GM12873 (cell line): ENCODE measurements around the gene ZNF135.

Experiments used
- TF ChIP-seq, protein P1 (sequence below): IDR thresholded peaks from 2 replicates; pipeline ENCODE4 v1.5.1; 2012; ENCODE audit warnings: low read depth, mild to moderate bottlenecking, moderate library complexity, low read length, control low read depth; ENCODE audit not compliant: insufficient read depth; ENCODE audit errors: missing control alignments

ZNF135 gene

DNA sequence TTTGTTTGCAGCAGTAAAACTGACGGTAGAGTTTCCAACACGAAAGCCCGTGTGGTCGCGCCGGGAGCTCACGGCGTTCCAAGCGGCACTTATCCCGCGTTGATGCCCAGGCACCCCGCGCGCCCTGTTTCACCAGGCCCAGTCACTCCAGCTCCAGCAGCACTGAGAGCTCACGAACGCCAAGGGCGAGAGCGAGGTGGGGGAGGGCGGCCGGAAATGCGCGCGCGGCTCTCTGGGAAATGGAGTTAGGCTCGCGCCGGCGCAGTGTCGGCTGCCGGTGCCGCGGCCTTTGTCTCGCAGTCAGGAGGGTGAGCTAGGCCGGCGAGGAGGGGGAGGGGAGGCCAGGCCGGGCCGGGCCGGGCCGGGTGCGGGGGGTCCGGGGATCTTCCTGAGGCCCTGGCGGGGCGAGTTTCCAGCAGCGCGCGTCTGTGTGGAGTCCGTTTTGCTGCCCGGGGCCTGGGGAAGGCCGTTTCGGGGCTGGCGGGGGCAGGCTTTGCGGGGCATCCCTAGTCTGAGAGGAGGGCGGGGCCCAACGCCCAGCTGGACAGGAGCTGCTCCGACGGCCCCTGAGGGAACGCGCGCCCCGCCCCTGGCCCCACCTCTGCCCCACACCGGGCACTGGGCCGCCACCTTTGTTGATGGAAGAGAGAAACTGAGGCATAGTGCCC is at the start of gene ZNF135:
TSS of gene ZNF135 (plus strand) at position 280 of the 668 bp plus-strand sequence. CDS start 721 bp downstream, outside the sequence.
- TF ChIP-seq, protein P1, sequence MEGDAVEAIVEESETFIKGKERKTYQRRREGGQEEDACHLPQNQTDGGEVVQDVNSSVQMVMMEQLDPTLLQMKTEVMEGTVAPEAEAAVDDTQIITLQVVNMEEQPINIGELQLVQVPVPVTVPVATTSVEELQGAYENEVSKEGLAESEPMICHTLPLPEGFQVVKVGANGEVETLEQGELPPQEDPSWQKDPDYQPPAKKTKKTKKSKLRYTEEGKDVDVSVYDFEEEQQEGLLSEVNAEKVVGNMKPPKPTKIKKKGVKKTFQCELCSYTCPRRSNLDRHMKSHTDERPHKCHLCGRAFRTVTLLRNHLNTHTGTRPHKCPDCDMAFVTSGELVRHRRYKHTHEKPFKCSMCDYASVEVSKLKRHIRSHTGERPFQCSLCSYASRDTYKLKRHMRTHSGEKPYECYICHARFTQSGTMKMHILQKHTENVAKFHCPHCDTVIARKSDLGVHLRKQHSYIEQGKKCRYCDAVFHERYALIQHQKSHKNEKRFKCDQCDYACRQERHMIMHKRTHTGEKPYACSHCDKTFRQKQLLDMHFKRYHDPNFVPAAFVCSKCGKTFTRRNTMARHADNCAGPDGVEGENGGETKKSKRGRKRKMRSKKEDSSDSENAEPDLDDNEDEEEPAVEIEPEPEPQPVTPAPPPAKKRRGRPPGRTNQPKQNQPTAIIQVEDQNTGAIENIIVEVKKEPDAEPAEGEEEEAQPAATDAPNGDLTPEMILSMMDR: no peak

DNA sequence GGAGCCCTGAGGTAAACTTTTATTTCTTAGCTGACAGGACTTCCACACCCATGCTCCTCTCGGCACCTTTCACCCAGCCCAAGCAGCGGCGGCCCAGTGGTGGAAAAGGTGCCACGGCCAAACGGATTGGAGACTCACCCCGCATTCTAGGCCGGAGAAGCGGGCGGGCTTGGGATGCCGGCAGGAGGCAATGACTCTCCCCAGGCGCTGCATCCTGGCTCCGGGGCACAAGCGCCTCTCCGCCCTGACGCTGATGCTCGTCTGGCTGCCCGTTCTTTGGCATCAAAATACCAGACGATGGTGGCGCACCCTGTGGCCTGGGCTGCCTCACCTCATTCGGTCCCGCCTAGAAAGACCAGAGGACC is 49.8 kb upstream of the ZNF135 start:
- TF ChIP-seq, protein P1: no peak

DNA sequence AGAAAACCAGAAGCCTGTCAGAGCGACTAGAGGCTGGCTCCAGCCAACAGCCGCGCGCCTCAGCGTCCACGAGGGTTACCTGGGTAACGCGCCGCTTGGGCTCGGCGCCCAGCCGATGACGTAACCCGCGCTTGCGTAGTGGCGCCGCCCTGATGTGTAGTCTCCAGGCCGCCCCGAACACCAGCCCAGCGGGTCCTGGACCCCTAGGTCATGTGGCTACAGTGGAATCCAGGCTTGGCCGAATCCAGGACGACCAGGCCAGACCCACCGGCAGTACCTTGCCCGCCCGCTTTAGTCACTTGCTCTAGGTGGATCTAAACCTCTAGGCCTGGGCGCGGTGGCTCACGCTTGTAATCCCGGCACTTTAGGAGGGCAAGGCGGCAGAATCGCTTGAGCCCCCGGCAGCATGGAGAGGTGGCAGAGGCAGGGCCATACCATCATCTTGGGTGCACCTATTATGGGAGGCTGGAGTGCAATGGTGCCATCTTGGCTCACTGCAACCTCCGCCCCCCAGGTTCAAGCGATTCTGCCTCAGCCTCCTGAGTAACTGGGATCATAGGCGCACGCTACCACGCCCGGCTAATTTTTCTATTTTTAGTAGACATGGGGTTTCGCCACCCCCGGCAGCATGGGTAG is 49.3 kb upstream of the ZNF135 start:
- TF ChIP-seq, protein P1: no peak

DNA sequence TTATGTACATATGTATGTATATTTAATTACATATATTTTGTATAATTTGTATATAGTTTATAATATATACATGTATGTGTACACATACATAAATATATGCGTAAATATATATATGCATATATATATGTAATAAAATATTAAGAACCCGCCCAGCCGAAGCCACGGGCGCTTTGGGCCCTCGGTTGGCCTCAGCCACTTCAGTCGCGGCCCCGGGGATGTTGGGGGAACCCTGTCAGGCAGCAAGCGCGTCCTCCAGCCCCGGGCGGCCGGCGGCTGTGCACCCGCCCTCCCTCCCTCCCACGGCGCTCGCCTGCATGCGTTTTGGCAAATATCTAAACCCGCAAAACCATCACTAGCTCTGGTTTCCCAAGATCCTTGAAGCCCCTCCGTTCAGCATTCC is 48.6 kb upstream of the ZNF135 start:
- TF ChIP-seq, protein P1: no peak

DNA sequence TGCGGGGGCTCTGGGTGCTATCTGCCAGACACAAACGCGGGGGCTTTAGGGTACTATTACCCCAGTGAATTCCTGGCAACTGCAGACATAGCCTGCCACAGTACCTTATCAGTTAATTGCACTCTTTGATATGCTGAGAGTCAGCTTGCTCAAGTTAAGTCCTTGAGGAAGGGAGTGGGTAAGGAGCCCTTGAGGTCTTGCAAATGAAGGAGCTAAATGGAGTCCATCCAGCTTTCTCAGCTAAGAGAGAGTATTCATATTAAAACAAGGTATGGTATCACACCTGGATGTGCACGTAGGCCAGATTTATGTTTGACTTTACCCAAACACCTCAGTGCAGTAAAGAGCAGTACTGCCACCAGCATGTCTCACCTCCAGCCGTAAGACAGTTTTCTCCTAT is 44.9 kb upstream of the ZNF135 start:
- TF ChIP-seq, protein P1: no peak

DNA sequence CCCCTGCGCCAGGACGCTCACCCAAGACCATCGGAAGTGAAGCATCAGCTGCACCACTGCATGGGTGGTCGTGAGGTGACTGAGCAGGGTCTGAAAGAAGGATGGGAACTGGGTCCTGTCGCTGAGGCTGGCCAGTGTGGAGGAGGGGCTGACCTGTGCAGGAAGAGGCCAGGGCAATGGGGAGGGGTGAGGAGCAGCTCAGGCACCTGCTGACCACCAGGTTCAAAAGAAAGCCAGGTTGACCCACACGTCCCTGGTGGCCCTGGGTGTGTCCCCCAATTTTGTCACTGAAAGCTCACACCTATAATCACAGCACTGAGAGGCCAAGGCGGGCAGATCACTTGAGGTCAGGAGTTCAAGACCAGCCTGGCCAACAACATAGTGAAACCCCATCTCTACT is 39.0 kb upstream of the ZNF135 start:
- TF ChIP-seq, protein P1: no peak

DNA sequence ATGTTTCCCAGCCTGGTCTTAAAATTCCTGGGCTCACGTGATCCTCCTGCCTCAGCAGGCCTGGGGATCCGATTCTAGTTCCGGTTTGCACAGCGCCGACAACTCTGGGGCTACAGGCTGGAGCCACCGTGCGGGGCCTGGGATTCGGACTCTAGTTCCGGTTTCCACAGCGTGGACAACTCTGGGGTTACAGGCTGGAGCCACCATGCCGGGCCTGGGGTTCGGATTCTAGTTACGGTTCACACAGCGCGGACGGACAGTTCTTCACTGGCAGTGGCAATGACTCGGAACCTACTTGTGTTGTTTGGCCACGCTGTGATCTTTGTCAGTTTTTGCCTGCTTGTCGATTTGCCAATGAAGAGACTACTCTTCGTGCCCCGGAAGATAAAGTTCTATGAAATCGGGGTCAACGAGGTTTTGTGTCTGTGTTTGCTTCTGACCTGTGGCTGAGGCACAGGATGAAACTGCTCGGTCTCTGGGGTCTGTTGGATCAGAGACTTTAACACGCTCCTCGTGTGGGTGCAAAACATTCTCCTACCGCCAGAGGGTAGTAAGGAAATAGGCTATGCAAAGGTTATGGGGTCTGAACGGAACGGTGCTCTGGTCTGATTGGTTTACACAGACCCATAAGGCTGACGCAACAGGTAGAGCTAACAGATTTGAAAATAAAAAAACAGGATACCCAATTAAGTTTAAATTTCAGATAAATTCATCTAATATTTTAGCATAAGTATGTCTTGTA is 37.4 kb upstream of the ZNF135 start:
- TF ChIP-seq, protein P1: peak; percentile 49
